Suprapubic skin (tissue), 4 donors: ENCODE results near the gene ELP1.

ENCODE experiments used
- CTCF ChIP-seq, 2 donors: fragments of 200-600 bp in 1 of 2; fragments of 450-650 bp in 1 of 2; sonication (generic) in 1 of 2; IDR thresholded peaks; one replicate each; pipeline ENCODE4 v1.5.1; 2016 to 2019; ENCODE audit warnings: antibody characterized with exemption in 2 of 2, mild to moderate bottlenecking in 1 of 2, moderate library complexity in 1 of 2
- EP300 ChIP-seq: sonication (generic); formaldehyde crosslinking; IDR thresholded peaks from one replicate; pipeline ENCODE4 v1.6.1; 2017; ENCODE audit warnings: antibody characterized with exemption
- POLR2A ChIP-seq, 2 donors: fragments of 450-650 bp; IDR thresholded peaks; one replicate each; pipeline ENCODE4 v1.6.1; 2017; ENCODE audit warnings: antibody characterized with exemption in 2 of 2, mild to moderate bottlenecking in 2 of 2, moderate library complexity in 2 of 2
- POLR2AphosphoS5 ChIP-seq, 3 donors: sonication (generic); formaldehyde crosslinking; IDR thresholded peaks; one replicate each; pipeline ENCODE4 v1.6.1; 2017; ENCODE audit warnings: antibody characterized with exemption in 3 of 3

- no peak for TF ChIP-seq POLR2AphosphoS5 (IDR thresholded peaks at IDR 0.05)
- TF ChIP-seq CTCF (IDR thresholded peaks at IDR 0.05) = no peak
- no peak for TF ChIP-seq EP300
- TF ChIP-seq POLR2A (IDR thresholded peaks at IDR 0.05) = no peak
Measured at GRCh38 chr9:108836781-108837180, 97.1 kb downstream of the ELP1 start.
